ENCODE results near the gene RPRML.
"Not testable (repeated sequence)": the region's sequence is repeated elsewhere in the genome, so short reads cannot be mapped to it uniquely, and the experiment has no call there.

RPRML gene

DNA sequence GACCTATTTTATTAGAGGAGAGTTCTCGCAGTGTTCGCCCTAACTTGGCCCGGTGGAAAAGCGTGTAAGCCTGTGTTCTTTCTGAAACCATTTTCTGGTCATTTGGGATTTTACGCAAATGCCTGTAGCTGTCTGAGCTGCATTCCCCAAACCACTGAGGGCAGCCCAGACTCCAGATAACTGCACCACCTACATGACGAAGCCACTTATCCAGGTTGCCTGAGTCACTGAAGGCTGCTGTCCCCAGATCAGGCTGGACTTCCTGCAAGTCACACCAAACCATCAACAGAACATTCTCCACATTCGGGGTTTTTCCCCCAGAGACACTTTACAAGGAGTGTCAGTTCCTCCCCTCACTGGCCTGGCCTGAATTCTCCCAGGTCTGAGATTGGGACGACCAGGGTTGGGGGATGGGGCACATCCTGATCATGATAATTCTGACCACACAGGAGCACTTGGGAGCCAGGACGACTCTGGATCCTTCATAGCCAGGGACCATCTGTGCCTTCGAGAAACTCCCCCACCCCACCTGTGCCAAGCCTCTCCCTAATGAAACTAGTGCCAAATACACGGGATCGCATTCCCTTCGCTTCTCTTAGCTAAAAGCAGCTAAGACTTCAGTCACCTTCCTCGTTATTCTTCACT is 2.3 kb downstream of the RPRML start:
- no peak for DNase-seq (ENCODE audit: low read depth)

DNA sequence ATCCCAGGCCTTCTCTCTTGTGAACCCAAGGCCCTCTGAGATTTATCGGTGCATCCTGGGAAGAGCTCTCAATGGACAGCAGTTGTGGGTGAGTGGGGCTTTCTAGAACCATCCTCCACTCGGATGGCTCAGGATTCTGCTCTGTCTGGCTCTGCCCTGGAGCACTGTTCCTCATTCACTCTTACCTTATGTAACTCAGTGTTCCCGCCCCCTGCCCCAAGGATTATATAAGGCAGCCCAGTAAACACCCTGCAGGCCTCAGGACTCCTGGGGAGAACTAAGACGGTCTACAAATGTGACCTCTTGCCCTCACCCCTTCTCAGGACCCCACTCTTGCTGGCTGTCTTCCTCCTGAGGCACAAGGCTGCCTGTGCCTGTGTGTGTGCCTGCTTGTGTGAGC is 3.8 kb downstream of the RPRML start:
- DNase-seq (ENCODE audit: low read depth) = no peak

DNA sequence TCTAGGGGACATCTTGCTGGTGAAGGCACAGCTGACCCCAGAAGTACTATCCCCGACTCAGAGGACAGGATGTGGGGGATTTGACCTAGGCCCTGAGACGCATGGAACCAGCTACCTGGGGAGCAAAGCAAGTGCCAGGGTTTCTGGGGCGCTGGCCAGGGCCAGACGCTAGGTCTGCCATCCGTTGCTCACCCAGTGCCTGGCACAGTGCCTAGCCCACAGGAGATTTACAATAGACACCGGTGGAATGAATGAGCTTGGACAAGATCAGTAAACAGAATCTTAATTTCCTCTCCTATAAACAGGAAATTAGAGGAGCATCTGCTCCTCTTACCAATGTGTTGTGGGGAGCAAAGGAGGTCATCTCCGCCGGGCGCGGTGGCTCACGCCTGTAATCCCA is 5.0 kb downstream of the RPRML start:
- no peak for DNase-seq (ENCODE audit: low read depth)

GRCh38 chr17:46972346-46972745 is 6.7 kb downstream of the RPRML start:
- DNase-seq (ENCODE audit: low read depth) = no peak

DNA sequence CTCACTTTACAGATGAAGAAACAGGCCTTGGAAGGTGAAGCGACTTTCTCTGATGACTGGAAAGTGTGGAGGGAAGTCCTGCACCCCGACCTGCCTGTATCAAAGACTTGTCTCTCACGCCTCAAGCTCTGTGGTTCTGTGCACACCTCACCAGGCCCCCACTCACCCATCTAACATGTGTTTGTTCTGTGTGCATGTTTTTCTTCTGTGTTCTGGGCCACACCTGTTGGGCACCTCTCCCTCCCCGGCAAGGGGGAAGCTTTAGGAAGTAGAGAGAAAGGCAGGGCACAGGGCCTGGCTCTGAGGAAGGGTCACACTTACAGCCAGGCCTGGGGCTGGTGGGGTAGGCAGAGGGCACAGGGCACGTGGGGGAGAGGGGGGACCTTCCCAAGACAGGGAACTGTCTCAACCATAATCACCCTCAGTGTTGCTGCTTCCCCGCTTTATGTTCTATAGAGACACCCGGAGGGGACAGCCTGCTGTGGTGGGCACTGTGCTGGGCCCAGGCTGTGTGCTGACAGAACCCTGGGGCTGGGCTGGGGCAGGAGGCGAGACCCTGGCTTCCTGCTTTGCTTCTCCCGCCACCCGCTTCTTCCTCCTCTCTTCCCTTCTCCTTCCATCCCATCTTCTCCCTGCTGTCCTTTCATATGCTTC is 7.3 kb downstream of the RPRML start:
- no peak for DNase-seq (ENCODE audit: low read depth)

- no peak for DNase-seq (ENCODE audit: low read depth)
These were observed 10.2 kb downstream of the RPRML start for GRCh38 chr17:46968896-46969295.

DNA sequence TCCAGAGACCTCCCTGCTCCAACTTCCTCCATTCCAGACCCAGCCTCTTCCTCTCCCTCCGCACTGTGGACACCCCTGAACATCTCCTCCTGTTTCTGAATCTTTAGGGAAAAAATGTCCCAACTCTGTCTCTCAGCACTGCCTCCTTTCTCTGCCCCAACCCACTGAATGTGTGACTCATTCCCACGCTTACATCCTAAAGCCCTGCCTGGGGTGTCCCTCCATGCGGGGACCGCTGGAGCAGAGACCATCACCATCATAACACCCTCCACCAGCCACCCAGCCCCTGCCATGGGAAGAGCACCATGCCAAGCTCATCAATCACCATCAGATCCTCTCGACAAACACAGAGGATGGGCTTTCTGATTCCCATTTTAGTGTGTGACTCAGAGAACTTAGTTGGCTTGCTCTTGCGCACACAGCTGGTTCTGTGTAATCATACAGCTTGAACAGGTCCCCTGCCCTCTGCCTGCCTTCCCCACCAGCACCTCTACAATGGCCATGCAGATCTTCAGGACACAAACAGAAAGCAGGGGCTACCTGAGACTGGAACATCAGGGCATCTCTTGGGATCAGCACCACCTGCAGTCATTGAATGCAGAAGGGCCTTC is 10.7 kb downstream of the RPRML start:
- no peak for DNase-seq (ENCODE audit: low read depth)

DNA sequence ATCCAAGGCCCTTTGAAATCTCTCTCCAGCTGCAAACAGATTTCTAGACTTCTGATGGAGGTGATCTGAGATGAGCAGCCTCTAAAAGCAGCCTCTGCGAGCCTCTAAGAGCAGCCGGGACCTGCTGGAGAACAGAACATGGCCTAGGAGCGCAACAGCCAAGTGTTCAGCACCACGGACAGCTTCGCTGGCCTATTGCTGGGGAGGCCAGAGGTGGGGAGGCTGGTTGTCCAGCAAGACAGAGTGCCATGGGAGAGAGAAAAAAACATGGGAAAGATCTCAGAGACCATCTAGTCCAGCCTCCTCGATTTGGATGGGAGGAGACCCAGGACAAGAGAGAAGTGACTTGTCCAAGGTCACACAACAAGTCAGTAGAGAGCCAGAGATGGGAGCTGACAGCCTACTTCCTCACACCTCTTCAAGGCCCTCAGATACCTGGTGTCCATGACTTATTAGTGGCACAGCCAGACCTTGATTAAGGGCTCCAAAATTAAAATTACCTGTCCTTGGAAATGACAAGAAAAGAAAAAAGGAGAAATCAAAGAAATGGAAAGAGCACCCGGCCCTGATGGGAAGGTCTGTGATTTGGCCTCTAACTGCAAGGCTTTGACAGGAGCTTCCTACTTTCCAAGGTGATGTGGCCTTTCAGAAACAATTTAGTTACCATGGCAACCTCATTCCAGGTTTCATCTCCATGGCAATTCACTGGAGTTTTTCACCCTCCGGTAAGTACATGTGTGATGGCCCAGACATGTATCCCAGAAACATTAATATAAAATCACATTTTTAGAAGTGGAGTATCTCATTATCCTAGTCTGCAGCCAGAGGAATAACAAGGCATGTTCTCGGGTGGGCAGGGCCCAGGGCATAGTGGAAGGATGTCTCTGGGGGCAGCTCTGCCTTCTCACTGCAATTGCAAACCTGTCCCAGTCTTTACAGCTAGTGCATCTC is 14.5 kb downstream of the RPRML start:
- no peak for DNase-seq (ENCODE audit: low read depth)

DNA sequence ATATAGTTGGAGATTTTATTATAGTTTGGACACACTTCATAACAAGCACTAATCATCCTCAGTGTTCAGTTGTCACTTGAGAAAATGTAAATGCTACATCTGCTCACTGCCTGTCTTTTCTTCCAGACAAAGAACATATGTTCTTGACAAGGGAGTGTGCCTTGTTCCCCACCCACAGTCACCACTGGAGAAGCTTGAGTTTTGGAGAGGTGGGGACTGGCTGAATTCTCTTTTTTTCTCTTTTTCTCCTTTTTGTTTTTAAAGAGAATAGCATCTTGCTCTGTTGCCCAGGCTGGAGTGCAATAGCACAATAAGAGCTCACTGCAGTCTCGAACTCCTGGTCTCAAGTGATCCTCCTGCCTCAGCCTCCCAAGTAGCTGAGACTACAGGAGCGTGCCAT is 15.5 kb downstream of the RPRML start:
- no peak for DNase-seq (ENCODE audit: low read depth)

DNA sequence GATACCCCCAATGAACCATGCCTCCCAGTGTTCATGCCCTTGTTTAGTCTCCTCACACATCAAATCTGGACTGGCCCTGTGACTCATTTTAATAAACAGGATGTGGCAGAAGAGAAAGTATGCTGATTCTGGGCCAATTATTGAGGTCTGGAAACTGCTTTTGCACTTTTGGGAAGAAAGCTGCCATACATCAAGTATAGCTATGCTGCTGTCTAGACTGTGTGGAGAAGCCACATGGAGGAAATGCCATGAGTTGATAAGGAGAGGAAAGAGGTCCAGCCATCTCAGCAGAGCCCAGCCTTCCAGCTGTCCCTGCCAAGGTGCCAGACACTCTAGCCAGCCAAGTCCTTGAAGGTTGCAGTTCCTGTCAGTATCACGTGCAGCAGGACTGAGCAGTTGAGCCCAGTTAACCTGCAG is 16.7 kb downstream of the RPRML start:
- peak; percentile 42 for DNase-seq (ENCODE audit: low read depth)

GRCh38 chr17:46960152-46960551 is 18.9 kb downstream of the RPRML start:
- no peak for DNase-seq (ENCODE audit: low read depth)

DNA sequence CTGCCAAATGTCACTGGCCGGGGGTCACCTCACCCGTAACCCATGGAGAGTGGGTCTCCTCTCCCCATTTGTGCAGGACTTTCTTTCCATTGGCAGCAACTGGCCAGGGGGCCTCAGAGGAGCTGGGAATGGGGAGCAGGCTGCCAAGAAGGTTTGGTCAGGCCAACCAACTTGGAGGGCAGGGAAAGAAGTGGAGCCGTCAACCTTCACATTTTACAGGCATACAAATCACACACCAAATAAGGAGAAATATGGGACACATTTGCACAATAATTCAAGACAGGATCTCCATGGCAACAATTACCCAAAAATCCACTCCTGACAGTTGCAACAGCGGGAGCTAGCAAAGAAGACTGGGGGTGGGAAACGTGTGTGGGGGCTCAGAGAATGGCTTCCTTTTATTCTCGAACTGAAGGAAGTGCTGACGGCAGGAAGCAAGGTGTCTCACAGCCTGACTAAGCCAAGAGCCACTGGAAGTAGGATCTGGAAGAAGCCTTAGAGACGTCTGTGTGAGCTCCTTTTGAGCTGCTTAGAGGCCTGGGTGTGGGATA is 20.9 kb downstream of the RPRML start:
- DNase-seq (ENCODE audit: low read depth) = no peak

- DNase-seq (ENCODE audit: low read depth) = not testable (repeated sequence)
These were observed 25.9 kb downstream of the RPRML start for GRCh38 chr17:46953191-46953590.

DNA sequence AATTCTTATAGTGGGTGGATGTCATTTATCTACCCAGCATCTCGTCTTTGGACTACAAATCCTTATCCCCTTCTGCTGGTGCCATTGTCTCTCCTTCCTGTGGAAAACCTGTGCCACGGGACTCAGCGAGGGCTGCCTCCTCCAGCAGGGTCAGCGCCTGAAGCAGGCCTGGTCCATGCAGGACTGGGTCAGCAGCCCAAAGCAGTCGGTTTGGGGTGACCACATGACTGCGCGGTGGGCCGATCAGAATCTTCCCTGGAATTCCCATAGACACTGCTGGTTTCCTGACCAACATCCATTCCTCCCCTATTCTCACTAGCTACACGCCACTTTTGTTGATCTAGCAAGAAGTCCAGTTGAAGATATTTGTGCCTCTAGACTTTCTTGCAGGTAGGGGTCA is 26.9 kb downstream of the RPRML start:
- DNase-seq (ENCODE audit: low read depth) = no peak

- no peak for DNase-seq (ENCODE audit: low read depth)
These were observed 27.3 kb downstream of the RPRML start for GRCh38 chr17:46951706-46952105.

GRCh38 chr17:46950997-46951621 is 27.9 kb downstream of the RPRML start:
- no peak for DNase-seq (ENCODE audit: low read depth)

DNA sequence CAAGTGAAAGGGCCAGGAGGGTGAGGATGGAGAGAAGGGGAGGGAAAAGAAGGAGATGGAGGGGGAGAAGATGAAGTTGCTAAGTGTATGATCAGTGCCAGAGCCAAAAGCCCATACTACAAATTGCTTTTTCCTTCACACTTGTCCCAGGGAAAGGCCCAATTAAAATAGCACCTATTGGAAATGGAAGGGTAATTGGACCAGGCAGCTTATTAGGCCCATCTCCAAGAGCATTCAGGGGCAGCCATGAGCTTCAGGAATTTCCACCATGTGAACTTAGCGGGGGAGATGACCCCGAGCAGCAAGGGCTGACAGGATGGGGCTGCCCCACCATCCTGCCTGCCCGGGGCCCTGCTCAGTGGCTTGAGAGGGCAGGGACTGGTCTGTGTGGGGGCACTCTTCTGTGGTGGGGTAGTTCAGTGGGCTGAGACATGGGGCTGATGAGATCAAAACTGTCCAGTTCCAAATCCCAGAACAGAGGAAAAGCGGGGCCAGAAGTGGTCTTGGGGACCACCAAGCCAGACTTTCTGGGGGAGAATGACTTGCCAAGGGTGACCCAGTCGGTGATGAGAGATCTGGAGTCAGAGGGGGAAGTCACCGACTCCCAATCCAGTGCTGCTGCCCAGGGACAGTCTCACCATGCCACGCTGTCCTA is 28.6 kb downstream of the RPRML start:
- DNase-seq (ENCODE audit: low read depth) = no peak

DNA sequence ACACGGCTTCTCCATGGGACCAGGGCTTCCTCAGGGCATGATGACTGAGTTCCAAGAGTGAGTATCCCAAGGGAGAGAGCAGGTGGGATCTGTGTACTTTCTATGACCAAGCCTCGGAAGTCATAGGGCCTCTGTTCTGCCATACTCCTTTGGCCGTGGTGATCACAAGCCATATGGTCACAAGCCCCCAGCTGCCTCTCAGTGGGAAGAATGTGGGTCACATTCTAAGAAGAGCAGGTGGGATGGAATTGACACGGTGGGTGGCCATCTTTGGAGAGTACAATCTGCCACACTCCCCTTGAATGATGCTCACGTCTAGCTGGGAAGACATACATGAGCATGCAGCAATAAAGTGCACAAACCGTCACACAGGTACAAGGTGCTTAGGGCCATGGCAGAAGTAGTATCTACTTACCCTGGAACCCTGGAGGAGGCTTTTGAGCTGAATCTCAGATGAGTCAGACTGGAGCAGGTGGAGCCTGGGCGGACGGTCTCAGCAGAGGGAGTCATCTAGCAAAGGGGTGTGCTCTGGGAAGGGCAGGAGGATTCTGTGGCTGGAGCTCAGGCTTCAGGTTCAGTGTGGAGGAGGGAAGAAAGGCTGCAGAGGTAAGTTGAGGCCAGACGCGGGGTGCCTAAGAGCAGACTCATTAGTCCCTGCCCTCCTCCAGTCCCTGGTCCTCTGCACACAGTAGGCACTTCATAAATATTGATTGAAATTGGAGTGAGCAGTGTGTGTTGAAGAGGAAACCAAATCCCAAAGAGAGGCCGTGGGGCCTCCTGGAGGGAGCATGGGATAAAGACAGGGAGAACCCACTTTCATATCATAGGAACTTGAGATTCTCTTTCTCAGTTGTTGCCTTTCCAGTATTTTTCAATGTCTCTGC is 29.5 kb downstream of the RPRML start:
- no peak for DNase-seq (ENCODE audit: low read depth)

DNA sequence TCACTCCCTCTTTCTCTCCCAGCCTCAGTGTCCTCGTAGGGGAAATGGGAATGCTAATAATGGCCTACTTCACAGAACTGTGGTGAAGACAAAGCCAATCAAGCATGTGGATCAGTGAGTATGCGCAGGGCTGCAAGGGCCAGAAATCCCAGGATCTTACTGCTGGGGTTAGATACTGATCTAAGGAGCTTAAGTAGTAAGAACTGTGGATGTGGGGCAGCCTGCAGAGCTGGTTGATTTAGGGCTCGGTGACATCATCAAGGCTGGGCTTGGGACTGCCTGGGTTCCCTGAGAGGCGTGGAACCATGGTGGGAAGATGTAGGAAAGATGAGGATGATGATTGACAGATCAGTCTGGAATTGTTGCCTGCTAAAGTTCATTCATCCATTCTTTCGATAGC is 30.5 kb downstream of the RPRML start:
- no peak for DNase-seq (ENCODE audit: low read depth)

DNA sequence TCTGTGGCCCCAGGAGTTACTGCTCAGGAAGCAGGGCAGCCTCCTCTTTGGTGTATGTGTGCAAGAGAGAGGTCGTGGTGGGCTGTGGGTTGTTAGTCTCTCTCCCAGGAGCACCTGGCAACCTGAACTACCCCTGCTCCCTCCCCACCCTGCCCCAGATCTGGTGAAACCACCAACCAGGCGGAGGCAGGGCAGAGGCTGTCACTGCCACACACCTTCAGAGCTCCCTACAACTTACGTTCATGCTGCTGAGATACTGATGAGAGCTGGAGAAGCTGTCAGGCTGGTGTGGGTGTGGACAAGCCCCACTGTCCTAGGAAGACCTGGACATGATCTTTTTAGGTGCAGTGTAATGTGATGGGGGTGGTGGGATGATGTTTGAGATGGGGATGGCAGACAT is 31.8 kb downstream of the RPRML start:
- no peak for DNase-seq (ENCODE audit: low read depth)
